DMS114 treated with DMSO at 0.1 percent for 48 hours (cell line): Measurements from ENCODE around the gene RINL.
"Not testable (repeated sequence)": the region's sequence is repeated elsewhere in the genome, so short reads cannot be mapped to it uniquely, and the experiment has no call there.

Experiments
- DNase-seq: peaks from one replicate; lab custom pipeline; 2025; ENCODE audit not compliant: unreplicated experiment; lab: John Stamatoyannopoulos, UW

Gene RINL

DNA sequence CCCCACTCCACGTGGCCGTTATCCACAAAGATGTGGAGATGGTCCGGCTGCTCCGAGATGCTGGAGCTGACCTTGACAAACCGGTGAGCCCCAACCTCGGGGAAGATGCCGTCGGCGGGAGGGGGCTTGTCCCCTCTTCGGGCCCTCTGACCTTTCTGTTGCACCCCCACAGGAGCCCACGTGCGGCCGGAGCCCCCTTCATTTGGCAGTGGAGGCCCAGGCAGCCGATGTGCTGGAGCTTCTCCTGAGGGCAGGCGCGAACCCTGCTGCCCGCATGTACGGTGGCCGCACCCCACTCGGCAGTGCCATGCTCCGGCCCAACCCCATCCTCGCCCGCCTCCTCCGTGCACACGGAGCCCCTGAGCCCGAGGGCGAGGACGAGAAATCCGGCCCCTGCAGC is 29.2 kb upstream of the RINL start:
- DNase-seq, result no peak

DNA sequence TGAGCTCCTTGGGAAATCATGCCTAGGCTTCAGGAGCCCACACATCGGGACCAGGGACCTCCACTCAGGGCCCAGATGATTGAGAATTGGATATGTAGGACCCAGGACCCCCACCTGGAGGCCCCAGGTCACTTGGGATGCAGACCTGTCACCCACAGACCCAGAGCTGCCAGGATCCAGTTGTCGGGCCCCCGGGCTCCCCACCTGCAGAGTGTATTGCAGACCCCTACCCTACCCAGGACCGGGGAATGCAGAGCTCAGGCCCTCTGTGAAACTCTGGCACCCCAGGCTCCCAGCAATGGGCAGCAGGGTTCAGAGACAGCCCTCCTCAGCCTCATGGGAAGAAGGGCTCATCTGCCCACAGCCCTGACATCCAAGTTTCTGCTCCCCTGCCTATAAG is 27.5 kb upstream of the RINL start:
- no peak for DNase-seq

DNA sequence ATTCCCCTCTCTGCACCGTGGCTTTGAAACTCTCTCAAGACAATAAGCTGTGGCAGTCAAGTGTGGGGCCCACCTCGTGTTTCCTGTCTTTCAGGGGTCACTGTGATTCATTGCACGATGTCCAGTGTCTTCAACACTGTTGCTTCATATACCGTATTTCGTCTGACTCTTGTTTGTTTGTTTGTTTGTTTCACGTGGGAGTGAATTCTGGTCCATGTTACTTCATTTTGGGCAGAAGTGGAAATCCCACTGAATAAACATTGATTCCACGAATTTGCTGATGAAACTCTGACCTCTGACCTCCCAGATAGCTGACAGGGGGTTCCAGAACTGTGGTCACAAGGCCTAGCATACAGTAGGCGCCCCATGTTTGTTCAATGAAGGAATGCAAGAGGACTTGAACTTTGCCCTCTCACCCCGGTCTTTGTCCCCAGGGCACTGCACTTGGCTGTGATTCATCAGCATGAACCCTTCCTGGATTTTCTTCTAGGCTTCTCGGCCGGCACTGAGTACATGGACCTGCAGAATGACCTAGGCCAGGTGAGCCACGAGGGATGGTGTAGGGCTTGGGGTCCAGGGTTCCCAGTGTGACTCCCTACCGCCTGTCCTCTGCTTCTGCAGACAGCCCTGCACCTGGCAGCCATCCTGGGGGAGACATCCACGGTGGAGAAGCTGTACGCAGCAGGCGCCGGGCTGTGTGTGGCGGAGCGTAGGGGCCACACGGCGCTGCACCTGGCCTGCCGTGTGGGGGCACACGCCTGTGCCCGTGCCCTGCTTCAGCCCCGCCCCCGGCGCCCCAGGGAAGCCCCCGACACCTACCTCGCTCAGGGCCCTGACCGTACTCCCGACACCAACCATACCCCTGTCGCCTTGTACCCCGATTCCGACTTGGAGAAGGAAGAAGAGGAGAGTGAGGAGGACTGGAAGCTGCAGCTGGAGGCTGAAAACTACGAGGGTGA is 26.8 kb upstream of the RINL start:
- DNase-seq, result no peak

DNA sequence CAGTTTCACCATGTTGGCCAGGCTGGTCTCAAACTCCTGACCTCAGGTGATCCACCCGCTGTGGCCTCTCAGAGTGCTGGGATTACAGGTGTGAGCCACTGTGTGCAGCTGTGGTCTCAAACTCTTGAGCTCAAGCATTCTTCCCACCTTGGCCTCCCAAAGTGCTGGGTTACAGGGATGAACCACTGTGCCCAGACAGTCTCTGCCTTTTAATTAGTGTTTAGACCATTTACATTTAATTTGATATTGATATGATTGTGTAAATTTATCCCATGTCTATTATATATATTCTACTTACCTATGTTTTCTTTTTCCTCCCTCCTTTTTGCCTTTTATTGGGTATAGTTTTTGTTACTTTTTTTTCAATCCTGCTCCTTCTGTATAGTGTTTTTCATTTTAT is 23.6 kb upstream of the RINL start:
- no peak for DNase-seq

- DNase-seq, result no peak
Measured at GRCh38 chr19:38900743-38901190, 22.7 kb upstream of the RINL start.

- peak; percentile 78 for DNase-seq
Measured at GRCh38 chr19:38900202-38900629, 22.1 kb upstream of the RINL start.

- peak; percentile 100 for DNase-seq
Measured at GRCh38 chr19:38899447-38900201, 21.5 kb upstream of the RINL start, which contains the start of the genes NFKBIB and SIRT2. Gene NFKBIB, plus strand, starts transcription at chr19:38899969. Its CDS starts 64 bp downstream, at chr19:38900033. Gene SIRT2, minus strand, starts transcription at chr19:38899618. Its CDS starts 97 bp downstream, at chr19:38899521.

DNA sequence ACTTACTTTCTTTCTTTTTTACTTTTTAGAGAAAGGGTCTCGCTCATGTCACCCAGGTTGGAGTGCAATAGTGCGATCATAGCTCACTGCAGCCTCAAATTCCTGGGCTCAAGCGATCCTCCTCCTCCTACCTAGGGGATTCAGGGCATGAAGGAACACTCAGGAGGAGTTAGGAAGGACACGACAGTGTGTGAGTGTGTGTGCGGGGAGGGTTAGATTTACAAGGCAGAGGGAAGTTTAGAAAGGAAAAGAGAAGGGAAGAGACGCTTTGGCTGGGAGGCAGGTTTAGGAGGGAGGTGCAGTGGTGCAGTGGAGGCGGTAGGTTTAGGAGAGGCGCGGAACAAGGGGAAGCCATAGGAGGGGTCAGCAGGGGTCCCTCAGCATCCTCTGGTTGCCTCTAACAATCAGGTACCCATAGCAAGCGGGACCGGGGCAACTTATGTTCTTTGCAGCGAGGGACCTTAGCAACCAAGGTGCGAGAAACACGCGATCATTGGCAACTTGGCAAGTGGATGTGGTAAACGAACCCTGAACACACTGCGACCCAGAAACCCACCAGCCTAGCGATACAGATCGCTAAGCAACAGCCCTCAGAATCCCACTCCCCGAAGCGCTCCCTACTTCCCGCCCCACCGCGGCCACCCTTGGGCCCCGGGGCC is 20.8 kb upstream of the RINL start:
- DNase-seq, result no peak

DNA sequence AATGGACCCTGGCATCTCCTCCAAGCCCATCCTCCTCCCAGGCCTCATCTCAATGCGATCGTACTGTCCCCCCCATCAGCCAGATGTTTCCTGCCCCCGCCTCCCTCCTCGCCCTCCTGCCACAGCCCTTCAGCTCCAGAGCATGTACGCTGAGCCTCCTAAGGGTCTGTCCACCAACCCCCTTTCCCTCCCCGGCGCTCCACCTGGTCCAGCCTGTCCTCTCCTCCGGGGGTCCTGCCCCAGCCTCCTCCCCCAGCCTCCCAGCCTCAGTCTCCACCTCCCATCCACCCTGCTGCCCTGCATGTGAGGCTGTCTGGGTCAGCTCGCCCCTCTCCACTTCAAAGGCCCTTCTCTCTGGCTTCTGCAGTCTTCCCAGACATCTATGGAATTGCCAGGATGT is 16.9 kb upstream of the RINL start:
- no peak for DNase-seq

DNA sequence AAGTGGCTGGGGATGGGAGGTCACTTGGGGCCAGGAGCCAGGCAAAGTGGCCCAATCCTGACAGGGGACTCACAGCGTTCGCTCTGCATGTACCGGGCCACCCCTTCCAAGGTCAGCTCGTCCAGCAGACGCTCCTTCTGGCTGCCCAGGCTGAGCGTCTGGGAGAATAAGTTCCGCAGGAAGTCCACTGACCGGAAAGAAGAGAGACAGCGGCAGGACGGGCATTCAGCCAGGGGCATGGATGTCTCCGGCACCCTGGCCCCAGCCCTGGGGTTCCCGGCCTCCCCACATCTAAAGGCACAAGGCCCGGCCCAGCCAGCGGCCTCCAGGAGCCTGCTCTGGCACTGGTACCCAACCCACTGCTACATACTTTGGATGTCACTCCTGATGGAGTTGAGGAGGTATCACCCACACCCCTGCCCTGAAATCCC is 15.3 kb upstream of the RINL start:
- no peak for DNase-seq

DNA sequence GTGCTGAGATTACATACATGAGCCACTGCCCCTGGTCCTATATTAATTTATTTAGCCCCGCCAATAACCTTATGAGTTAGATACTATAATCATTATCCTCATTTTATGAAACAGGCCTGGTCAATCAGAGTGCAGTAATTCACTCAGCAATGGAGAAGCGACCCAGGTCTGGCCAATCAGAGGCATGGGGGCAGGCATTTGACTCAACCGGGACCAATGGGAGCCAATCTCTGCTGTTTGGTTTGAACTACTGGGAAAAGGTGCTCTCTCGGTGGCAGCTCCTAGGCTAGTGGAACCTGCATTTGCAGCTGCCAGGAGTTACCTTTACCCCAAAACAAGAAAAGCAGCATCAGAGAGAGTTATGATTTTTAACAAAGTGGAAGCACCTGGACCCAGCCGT is 14.8 kb upstream of the RINL start:
- DNase-seq, result no peak

- DNase-seq, result no peak
Measured at GRCh38 chr19:38891771-38892170, 13.7 kb upstream of the RINL start.

DNA sequence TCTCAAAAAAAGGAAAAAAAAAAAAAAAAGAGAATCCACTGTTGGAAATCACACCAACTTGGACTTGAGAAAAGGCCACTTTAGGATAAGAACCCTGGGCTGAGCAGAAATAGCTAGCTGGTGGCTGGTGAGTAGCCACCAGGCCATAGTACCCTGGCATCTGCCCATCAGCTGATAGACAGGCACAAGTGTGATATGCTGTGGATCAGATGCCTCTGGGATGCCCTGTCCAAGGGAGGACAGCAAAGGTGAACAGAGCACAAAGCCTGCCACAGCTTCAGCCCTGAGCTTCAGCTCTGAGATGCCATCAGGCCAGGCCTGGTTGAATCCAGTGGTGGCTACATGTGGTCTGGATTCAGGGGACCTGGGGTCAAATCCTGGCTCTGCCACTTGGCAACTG is 12.6 kb upstream of the RINL start:
- DNase-seq, result no peak

DNA sequence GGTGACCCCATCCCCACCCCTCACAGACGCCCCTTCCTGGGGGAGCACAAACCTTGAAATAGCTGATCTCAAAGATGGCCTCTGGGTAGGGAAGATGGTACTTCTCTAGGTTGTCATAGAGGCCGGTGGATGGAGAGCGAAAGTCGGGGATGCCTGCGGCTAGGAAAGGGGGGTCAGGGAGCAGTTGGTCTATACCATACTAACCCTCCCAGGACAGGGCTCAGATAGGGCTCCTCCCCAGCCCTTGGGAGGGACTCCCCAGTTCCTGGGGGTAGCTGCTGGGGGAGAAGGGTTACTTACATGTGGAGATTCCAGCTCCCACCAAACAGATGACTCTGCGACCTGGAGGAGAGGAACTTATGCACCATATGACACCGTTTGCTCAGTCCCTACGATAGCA is 11.7 kb upstream of the RINL start:
- no peak for DNase-seq

DNA sequence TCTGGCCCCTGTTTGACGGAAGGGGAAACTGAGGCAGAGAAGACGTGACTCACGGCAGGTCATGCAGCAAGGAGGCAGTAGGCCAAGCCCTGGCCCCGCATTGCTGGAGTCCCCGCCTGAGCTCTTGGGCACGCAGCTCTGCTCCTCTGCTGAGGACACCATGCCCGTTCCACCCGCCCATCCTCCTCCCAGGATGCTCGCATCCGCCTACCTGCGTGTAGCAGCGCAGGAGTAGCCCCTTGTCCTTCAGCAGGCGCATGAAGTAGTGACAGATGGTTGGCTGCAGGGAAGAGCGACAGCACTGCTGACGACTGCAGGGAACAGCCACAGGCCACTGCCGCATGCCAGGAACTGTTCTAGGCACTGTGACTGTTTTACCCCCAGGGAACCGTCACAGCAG is 10.8 kb upstream of the RINL start:
- no peak for DNase-seq

- DNase-seq, result not testable (repeated sequence)
Measured at GRCh38 chr19:38884691-38885090, 6.6 kb upstream of the RINL start.

- DNase-seq, result no peak
Measured at GRCh38 chr19:38883286-38883685, 5.2 kb upstream of the RINL start.

DNA sequence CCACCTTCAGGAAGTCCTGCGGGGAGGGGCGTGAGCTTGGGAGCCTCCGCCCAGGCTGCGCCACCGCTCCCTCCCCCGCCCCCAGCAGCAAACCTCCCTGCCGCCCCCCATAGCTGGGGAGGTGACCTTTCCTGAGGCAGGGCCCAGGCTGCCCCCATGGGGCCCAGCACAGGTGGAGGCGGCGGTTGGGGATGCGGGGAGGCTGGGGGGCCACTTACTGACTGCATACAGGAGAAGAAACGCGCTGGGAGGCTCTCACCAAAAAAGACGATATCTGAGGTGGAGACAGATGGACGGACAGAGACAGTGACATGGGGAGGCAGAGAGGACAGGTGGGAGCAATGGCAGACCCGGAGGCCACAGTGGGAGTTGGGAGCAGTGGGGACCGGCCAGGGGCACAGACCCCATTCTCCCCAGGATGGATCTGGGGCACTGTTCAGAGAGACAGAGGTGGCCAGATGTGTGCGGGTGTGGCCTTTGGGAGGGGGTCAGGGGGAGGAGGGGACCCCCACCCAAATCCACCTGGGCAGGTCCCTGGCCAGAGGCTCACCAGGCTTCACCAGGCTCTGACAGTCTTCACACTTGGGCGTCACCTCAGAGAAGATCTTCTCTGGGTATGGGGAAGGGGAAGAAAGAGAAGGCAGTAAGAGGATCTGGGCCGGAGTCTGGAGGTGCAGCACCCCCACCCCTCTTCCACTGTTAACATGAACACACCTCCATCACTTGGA is 3.0 kb upstream of the RINL start:
- DNase-seq, result no peak

- no peak for DNase-seq
Measured at GRCh38 chr19:38880076-38880881, 2.2 kb upstream of the RINL start.

- DNase-seq, result no peak
Measured at GRCh38 chr19:38879400-38879751, 1.3 kb upstream of the RINL start.
